Ureter (tissue), 1 donor: Measurements from ENCODE around the gene VAV2. TPM values are rescaled to one million over a fixed set of nuclear protein-coding genes. Genes with fewer than 3 reads are reported as not detected.

Experiments
- DNase-seq: peaks from one replicate; pipeline ENCODE4 v3.0.0-alpha.2; 2020; ENCODE audit warnings: low spot score
- total RNA-seq: library from RNA; stranded (reverse); gene quantifications from one replicate; pipeline ENCODE4 v1.2.4, GENCODE V29; 2023
- donor health status: DM: yes; HTN: yes; CAD: no.

Gene VAV2
- total RNA-seq, 1 donor from 2014 or later: 38.9 TPM

- no peak for DNase-seq
These were observed 117.0 kb downstream of the VAV2 start for GRCh38 chr9:133875131-133875530.

- no peak for DNase-seq
These were observed 117.5 kb downstream of the VAV2 start for GRCh38 chr9:133874659-133875058.

- peak; percentile 80 for DNase-seq
These were observed 118.0 kb downstream of the VAV2 start for GRCh38 chr9:133874060-133874657.

GRCh38 chr9:133873461-133873891 is 118.6 kb downstream of the VAV2 start:
- no peak for DNase-seq

GRCh38 chr9:133873009-133873408 is 119.1 kb downstream of the VAV2 start:
- DNase-seq: no peak

GRCh38 chr9:133870598-133871595 is 121.2 kb downstream of the VAV2 start:
- DNase-seq: no peak

GRCh38 chr9:133869674-133870405 is 122.3 kb downstream of the VAV2 start:
- DNase-seq: no peak

GRCh38 chr9:133868203-133868602 is 123.9 kb downstream of the VAV2 start:
- DNase-seq: no peak

GRCh38 chr9:133866946-133867345 is 125.2 kb downstream of the VAV2 start:
- DNase-seq: no peak

- no peak for DNase-seq
These were observed 128.1 kb downstream of the VAV2 start for GRCh38 chr9:133864011-133864410.

- DNase-seq: no peak
These were observed 128.9 kb downstream of the VAV2 start for GRCh38 chr9:133863257-133863592.

GRCh38 chr9:133862585-133863256 is 129.4 kb downstream of the VAV2 start:
- no peak for DNase-seq

GRCh38 chr9:133861692-133862091 is 130.4 kb downstream of the VAV2 start:
- DNase-seq: no peak

GRCh38 chr9:133861086-133861485 is 131.0 kb downstream of the VAV2 start:
- no peak for DNase-seq

- no peak for DNase-seq
These were observed 133.4 kb downstream of the VAV2 start for GRCh38 chr9:133858771-133859170.

GRCh38 chr9:133857639-133858038 is 134.5 kb downstream of the VAV2 start:
- no peak for DNase-seq

- no peak for DNase-seq
These were observed 135.3 kb downstream of the VAV2 start for GRCh38 chr9:133856798-133857197.

GRCh38 chr9:133855802-133856521 is 136.2 kb downstream of the VAV2 start:
- peak; percentile 82 for DNase-seq

GRCh38 chr9:133855371-133855770 is 136.8 kb downstream of the VAV2 start:
- DNase-seq: no peak

- DNase-seq: no peak
These were observed 137.4 kb downstream of the VAV2 start for GRCh38 chr9:133854765-133855164.

GRCh38 chr9:133854048-133854447 is 138.1 kb downstream of the VAV2 start:
- no peak for DNase-seq
